ENCODE measurements around the gene OPRM1.

The OPRM1 gene

DNA sequence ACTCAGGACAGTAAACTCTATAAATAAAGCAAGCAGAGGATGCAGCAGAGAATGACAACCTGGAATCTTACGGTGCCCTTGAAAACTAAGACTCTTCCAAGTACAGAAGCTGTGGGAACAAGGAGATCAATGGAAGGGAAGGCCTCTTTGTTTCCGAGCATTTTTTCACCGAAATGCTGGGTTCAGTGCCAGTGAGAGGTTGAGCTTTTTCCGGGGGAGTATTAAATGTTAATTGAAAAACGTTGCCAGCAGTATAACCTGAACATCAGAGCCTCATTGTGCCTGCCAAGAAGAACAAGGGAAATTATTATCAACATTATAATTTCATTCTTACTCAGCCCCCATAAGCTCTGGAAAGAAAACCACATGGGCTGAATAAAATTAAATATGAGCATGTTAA lies 17.5 kb downstream of the OPRM1 start:
- DNase-seq (ENCODE audit: low read depth) = no peak
- TF ChIP-seq, protein P1, sequence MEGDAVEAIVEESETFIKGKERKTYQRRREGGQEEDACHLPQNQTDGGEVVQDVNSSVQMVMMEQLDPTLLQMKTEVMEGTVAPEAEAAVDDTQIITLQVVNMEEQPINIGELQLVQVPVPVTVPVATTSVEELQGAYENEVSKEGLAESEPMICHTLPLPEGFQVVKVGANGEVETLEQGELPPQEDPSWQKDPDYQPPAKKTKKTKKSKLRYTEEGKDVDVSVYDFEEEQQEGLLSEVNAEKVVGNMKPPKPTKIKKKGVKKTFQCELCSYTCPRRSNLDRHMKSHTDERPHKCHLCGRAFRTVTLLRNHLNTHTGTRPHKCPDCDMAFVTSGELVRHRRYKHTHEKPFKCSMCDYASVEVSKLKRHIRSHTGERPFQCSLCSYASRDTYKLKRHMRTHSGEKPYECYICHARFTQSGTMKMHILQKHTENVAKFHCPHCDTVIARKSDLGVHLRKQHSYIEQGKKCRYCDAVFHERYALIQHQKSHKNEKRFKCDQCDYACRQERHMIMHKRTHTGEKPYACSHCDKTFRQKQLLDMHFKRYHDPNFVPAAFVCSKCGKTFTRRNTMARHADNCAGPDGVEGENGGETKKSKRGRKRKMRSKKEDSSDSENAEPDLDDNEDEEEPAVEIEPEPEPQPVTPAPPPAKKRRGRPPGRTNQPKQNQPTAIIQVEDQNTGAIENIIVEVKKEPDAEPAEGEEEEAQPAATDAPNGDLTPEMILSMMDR (IDR thresholded peaks at IDR 0.05; ENCODE audit: control insufficient read depth, extremely low read depth, insufficient read depth) = no peak

DNA sequence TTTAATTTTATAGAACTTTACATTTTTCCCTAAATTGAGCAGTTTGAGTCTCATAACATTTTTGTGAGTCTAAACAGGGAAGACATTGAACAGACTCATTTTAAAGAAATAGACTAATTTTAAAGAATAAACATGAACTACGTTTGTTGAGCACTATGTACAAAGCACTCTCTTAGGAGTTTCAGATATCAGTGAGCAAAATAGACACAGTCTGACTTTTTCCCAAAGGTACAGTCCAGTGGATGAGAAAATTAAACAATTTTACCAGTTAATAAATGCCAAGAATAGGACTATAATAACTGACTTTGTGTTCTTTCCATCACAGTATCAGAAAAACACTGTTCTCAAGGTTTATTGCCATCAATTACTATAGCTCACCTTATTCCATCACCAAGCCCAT lies 18.1 kb downstream of the OPRM1 start:
- DNase-seq (ENCODE audit: low read depth) = no peak
- TF ChIP-seq, protein P1 (IDR thresholded peaks at IDR 0.05; ENCODE audit: control insufficient read depth, extremely low read depth, insufficient read depth) = no peak
- no peak overlapping the region for H3K4me3 ChIP-seq (ENCODE audit: low read depth, low read length)

More for the DNA sequence above, 17.5 kb downstream of the OPRM1 start:
- H3K4me3 ChIP-seq (ENCODE audit: low read depth, low read length) = no peak overlapping the region

DNA sequence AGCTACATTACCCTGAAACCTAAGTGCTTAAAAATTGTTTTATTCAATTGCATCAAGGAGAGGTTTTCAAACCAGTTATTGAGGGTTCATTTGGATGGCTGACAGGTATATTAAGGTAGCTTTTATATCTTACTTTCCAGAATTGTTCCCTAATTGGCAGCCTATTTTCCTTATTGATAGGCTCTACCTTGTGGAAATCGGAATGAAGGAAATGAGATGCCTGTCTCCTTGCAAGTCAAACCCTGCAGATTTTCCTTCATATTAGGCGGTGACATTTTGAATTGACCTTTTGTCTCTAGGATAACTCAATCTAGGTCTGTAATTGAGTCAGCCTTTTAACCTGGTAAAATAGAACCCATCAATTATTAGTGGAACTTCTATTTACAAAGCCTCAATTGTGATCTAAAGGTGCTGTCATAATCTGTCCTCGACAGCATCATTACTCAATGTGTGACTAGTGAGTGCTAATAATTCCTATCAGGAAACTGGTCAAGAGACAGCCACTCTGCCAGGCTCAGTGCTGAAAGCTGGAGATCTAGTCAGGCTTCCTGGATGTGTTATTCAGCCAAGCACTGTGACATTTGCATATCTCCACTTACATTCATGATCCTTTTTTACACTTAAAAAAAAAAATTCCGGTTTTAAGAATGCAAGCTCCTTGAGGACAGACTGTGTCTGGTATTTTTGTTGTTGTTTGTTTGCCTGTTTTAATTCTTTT lies 20.1 kb downstream of the OPRM1 start:
- no peak overlapping the region for H3K4me3 ChIP-seq (ENCODE audit: low read depth, low read length)
- no peak for DNase-seq (ENCODE audit: low read depth)
- TF ChIP-seq, protein P1 (IDR thresholded peaks at IDR 0.05; ENCODE audit: control insufficient read depth, extremely low read depth, insufficient read depth) = no peak

DNA sequence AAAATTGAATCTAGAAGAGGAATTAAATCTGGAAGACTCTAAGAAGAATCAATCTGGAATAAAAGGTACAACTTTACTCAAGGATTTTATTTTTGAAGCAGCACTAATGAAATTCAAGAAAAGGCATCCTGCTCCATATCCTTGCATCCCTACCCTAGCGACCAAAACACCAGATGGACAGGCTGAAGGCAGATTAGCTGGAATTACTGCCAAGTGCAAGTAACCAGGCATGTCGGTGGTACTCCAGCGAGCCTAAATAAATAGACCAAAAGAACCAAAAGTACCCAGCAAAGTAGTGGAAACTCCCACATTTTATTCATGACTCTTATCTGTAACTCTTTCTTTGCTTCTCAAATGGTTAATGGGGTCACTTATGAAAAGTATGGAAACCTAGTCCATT lies 21.0 kb downstream of the OPRM1 start:
- DNase-seq (ENCODE audit: low read depth) = no peak
- H3K4me3 ChIP-seq (ENCODE audit: low read depth, low read length) = no peak overlapping the region
- TF ChIP-seq, protein P1 (IDR thresholded peaks at IDR 0.05; ENCODE audit: control insufficient read depth, extremely low read depth, insufficient read depth) = no peak

DNA sequence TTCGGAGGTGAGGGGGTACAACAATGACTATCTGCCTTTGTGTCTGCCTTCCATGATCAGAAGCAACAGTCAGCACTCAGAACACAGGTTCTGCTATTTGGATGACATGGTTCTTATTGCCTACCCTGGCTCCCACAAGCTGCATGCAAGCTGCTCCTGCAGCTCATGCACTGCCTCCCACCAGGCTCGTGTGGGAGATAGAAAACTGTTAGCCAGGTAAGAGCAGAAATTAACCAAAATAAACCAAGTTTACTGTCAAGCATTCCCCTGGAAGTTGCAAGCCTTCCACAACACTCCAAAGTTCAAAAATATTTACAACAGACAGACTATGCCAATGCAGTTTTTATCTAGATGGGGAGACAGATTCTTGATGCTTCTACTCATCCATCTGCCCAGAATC lies 31.0 kb downstream of the OPRM1 start:
- H3K4me3 ChIP-seq (ENCODE audit: low read depth, low read length) = no peak overlapping the region
- no peak for DNase-seq (ENCODE audit: low read depth)
- TF ChIP-seq, protein P1 (IDR thresholded peaks at IDR 0.05; ENCODE audit: control insufficient read depth, extremely low read depth, insufficient read depth) = no peak

DNA sequence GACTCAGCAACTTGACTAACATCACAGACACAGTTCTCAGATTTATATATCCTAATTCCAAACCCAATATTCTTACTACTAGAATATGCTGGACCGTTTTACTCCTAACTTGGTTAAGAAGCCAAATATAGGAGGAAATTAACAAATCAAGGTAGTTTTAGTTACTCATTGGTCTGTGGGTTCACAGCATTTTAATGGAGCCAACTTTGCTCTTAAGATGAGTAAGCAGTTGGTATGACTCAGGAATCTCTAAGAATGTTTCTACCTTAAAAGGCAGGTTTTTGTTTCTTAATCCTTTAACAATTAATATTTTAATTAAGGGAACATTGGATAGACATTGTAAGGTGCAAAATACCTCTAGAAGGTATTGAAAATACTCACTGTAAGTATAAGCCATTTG lies 31.6 kb downstream of the OPRM1 start:
- no peak overlapping the region for H3K4me3 ChIP-seq (ENCODE audit: low read depth, low read length)
- DNase-seq (ENCODE audit: low read depth) = no peak

More for the DNA sequence above, 31.6 kb downstream of the OPRM1 start:
- TF ChIP-seq, protein P1 (IDR thresholded peaks at IDR 0.05; ENCODE audit: control insufficient read depth, extremely low read depth, insufficient read depth) = no peak

Measured in LNCaP clone FGC (cell line).